Testis (tissue), 2 donors: ENCODE results near the gene PRM1.

ENCODE experiments used
- POLR2A ChIP-seq: fragments of 450-650 bp; IDR thresholded peaks from one replicate; pipeline ENCODE4 v1.6.1; 2017; ENCODE audit warnings: antibody characterized with exemption, mild to moderate bottlenecking, moderate library complexity
- TF ChIP-seq, protein P1 (sequence below), 3 experiments: fragments of 450-650 bp in 2 of 3; fragments of 200-600 bp in 1 of 3; sonication (generic) in 1 of 3; IDR thresholded peaks; one replicate each; pipeline ENCODE4 v1.5.1; 2016 to 2019; ENCODE audit warnings: antibody characterized with exemption in 3 of 3, mild to moderate bottlenecking in 2 of 3, moderate library complexity in 1 of 3

DNA sequence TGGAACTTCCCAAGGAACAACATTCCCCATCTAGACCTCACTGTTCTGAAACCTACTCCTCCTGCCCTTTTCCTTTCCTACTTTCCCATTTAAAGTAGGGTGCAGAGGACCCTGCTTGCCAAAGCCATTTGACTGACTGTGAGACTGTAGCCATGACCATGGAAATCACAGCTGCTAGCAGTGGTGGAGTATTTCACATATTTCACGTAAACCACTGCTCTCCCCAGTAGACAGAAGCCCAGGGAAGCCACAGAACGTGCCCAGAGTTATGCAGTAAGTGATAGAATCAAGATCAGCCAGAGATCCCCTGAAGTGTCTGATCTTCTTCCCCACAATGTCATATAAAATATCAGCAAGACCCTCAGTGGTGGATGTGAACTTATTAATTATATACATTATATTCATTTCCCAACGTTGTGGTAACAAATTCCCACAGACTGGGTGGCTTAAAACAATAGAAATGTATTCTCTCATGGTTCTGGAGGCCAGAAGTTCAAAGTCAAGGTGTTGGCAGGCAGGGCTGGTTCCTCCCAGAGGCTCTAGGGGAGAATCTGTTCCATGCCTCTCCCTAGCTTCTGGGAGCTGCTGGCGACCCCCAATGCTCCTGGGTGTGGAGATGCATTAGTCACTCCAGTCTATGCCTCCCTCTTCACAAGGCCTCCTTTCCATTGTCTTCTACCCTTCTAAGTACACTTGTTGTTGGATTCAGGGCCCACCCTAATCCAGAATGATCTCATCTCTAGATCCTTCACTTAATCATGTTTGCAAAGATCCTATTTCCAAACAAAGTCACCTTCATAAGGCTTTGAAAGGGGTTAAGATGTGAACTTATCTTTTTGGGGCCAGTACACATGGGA, 20.7 kb upstream of the PRM1 start:
- TF ChIP-seq, protein P1, sequence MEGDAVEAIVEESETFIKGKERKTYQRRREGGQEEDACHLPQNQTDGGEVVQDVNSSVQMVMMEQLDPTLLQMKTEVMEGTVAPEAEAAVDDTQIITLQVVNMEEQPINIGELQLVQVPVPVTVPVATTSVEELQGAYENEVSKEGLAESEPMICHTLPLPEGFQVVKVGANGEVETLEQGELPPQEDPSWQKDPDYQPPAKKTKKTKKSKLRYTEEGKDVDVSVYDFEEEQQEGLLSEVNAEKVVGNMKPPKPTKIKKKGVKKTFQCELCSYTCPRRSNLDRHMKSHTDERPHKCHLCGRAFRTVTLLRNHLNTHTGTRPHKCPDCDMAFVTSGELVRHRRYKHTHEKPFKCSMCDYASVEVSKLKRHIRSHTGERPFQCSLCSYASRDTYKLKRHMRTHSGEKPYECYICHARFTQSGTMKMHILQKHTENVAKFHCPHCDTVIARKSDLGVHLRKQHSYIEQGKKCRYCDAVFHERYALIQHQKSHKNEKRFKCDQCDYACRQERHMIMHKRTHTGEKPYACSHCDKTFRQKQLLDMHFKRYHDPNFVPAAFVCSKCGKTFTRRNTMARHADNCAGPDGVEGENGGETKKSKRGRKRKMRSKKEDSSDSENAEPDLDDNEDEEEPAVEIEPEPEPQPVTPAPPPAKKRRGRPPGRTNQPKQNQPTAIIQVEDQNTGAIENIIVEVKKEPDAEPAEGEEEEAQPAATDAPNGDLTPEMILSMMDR (IDR thresholded peaks at IDR 0.05): no peak
- no peak for TF ChIP-seq POLR2A
